MM.1S (cell line): ENCODE data around the gene SPDYE1.
"Not testable (repeated sequence)": the region's sequence is repeated elsewhere in the genome, so short reads cannot be mapped to it uniquely, and the experiment has no call there.

Source experiments
- EZH2phosphoT487 ChIP-seq: fragments of 300-600 bp; sonication (generic); IDR thresholded peaks from 2 replicates; pipeline ENCODE4 v1.6.1; 2018; ENCODE audit warnings: antibody characterized with exemption, low read length
- TF ChIP-seq, protein P1 (sequence below): fragments of 300-600 bp; sonication (generic); IDR thresholded peaks from 2 replicates; pipeline ENCODE4 v1.5.1; 2016; ENCODE audit warnings: antibody characterized with exemption, low read length, mixed read lengths

DNA sequence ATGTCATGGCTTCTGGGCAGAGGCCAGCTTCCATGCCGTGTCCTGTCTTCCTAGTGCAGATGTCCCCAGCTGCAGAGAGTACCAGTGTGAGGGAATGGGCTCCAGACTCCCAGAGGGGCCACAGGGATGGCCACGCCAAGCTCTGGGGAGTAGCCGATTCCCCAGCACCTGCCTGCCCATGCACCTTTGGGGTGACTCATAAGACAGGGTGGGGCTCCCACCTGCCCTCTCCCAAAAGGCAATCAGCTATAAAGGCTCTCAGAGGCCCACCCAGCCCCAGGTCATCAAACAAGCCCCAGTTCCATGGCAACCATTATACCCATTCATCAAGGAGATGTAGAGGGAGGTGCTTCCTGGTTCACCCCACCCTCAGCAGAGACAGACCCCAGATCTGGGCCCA lies at the start of gene SPDYE1:
- TF ChIP-seq, protein P1, sequence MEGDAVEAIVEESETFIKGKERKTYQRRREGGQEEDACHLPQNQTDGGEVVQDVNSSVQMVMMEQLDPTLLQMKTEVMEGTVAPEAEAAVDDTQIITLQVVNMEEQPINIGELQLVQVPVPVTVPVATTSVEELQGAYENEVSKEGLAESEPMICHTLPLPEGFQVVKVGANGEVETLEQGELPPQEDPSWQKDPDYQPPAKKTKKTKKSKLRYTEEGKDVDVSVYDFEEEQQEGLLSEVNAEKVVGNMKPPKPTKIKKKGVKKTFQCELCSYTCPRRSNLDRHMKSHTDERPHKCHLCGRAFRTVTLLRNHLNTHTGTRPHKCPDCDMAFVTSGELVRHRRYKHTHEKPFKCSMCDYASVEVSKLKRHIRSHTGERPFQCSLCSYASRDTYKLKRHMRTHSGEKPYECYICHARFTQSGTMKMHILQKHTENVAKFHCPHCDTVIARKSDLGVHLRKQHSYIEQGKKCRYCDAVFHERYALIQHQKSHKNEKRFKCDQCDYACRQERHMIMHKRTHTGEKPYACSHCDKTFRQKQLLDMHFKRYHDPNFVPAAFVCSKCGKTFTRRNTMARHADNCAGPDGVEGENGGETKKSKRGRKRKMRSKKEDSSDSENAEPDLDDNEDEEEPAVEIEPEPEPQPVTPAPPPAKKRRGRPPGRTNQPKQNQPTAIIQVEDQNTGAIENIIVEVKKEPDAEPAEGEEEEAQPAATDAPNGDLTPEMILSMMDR: not testable (repeated sequence)
- not testable (repeated sequence) for TF ChIP-seq EZH2phosphoT487
